HS-5 (cell line): ENCODE results near the gene GIMD1.
A peak's percentile ranks its signal among the peaks of the same experiment; 100 is the strongest.

Experiments used
- DNase-seq: peaks from one replicate; pipeline ENCODE4 v3.0.0-alpha.2; 2012; ENCODE audit warnings: low read depth

GIMD1 gene

DNA sequence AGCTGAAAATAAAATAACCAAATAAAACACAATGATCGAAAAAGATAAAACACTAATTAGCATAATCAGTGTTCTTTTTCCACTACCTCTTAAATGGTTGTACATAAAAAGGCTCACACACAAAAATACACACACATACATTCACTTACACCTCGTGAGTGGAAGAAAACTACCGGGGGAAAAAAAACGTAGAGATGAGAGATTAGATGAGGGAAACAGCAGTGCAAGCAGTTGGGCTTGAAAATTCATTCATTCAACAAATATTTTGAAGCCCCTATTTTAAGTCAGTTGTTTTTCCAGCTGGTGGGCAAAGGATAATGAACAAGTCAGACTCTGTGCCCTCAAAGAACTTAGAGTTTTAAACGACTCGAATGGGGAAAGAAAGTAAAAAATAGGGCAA lies 53.6 kb downstream of the GIMD1 start:
- no peak for DNase-seq

DNA sequence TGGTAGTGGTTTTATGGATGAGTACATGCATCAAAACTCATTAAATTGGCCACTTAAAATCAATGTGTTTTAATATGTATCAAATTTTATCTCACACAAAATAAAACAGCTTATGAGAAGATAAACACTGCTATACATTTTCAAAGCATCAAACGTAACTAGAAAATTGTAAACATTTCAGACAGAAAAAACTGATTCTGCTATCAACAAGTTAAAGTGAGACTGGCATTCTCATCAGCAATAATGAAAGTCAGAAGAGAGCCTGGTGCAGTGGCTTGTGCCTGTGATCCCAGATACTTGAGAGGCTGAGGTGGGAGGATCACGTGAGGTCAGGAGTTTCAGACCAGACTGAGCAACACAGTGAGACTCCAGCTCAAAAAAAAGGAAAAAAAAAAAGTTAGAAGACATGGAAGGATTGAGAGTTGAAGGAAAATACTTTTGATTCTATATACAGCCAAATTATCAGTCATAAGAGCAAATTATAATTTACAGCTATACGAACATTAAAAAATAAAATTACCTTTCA lies 55.5 kb downstream of the GIMD1 start:
- no peak for DNase-seq

DNA sequence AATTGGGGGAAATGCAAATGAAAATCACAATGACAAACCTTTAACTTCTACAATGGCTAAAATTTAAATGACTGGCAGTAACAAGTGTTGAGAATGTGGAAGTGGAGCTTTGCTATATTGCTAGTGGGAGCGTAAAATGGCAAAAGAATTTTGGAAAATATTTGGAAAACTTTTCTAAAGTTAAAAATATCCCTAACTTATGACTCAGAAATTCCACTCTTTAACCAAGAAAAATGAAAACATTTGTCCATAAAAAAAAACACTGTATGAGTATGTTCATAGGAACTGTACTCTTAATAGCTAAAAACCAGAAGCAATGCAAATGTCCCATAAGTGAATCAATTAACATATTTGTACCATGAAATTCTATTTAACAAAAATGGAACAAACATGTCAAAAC lies 56.2 kb downstream of the GIMD1 start:
- peak; percentile 46 for DNase-seq
